H7 (cell line): ENCODE results near the gene ZNF579. TPM values are rescaled to one million over a fixed set of nuclear protein-coding genes. Genes with fewer than 3 reads are reported as not detected.
"Not testable (repeated sequence)": the region's sequence is repeated elsewhere in the genome, so short reads cannot be mapped to it uniquely, and the experiment has no call there.

Experiments used
- DNase-seq: peaks from one replicate; pipeline ENCODE4 v3.0.0; 2012
- H3K27me3 ChIP-seq: 2 replicates; pipeline ENCODE4 v1.6.0; 2011; ENCODE audit warnings: mild to moderate bottlenecking, low read length; ENCODE audit not compliant: control insufficient read depth, insufficient read depth
- H3K36me3 ChIP-seq: replicated peaks from 2 replicates; pipeline ENCODE4 v1.5.1; 2011; ENCODE audit warnings: low read length; ENCODE audit not compliant: control insufficient read depth, insufficient read depth
- H3K4me3 ChIP-seq: 2 replicates; pipeline ENCODE4 v1.5.1; 2011; ENCODE audit warnings: low read depth, mild to moderate bottlenecking, control low read depth, low read length, moderate library complexity; ENCODE audit not compliant: insufficient read depth
- total RNA-seq: library from RNA; depleted of rRNA; stranded (reverse); fragments of >200 nt; shearing (Covaris generic); gene quantifications from 2 replicates; pipeline ENCODE4 v1.2.3, GENCODE V29; 2014; rRNA removed

Gene ZNF579
- total RNA-seq, 1 experiment from 2014 or later: 17.2 TPM

GRCh38 chr19:55537741-55538111 lies 42.9 kb downstream of the ZNF579 start:
- Histone ChIP-seq H3K4me3 (no peak overlapping the region), H3K27me3 (no peaks in the 10 kb centered on the region), H3K36me3 (no peaks in the 10 kb centered on the region)
- peak; percentile 88 for DNase-seq

- Histone ChIP-seq H3K4me3 (no peak within 1 kb of the TSS), H3K27me3 (no peaks in the 10 kb centered on the region)
- DNase-seq: peak; percentile 99
Observed at GRCh38 chr19:55536951-55537740, 43.5 kb downstream of the ZNF579 start, which contains the start of gene SBK2. Gene SBK2, minus strand, starts transcription at chr19:55537133. Its CDS starts 839 bp downstream, at chr19:55536294.

GRCh38 chr19:55536366-55536765 lies 44.3 kb downstream of the ZNF579 start:
- Histone ChIP-seq H3K4me3 (no peak overlapping the region), H3K36me3 (no peaks in the 10 kb centered on the region), H3K27me3 (no peaks in the 10 kb centered on the region)
- peak; percentile 56 for DNase-seq

More at GRCh38 chr19:55536951-55537740, 43.5 kb downstream of the ZNF579 start, which contains the start of gene SBK2:
- no peaks in the 10 kb centered on the region for H3K36me3 ChIP-seq

- no peaks in the 10 kb centered on the region for H3K27me3 ChIP-seq
- no peak overlapping the region for H3K4me3 ChIP-seq
- no peaks in the 10 kb centered on the region for H3K36me3 ChIP-seq
- DNase-seq: no peak
Observed at GRCh38 chr19:55535965-55536350, 44.7 kb downstream of the ZNF579 start.

GRCh38 chr19:55535173-55535964 lies 45.3 kb downstream of the ZNF579 start:
- DNase-seq: no peak
- H3K4me3 ChIP-seq: no peak overlapping the region
- no peaks in the 10 kb centered on the region for H3K36me3 ChIP-seq

GRCh38 chr19:55534280-55534679 lies 46.4 kb downstream of the ZNF579 start:
- DNase-seq, H3K27me3 ChIP-seq, H3K4me3 ChIP-seq, H3K36me3 ChIP-seq: not testable (repeated sequence)

More at GRCh38 chr19:55535173-55535964, 45.3 kb downstream of the ZNF579 start:
- no peaks in the 10 kb centered on the region for H3K27me3 ChIP-seq

GRCh38 chr19:55530996-55531395 lies 49.7 kb downstream of the ZNF579 start:
- no peak for DNase-seq
- Histone ChIP-seq H3K36me3 (no peaks in the 10 kb centered on the region), H3K27me3 (no peaks in the 10 kb centered on the region), H3K4me3 (no peak overlapping the region)

- peak; percentile 67 for DNase-seq
- Histone ChIP-seq H3K36me3 (no peaks in the 10 kb centered on the region), H3K4me3 (no peak overlapping the region), H3K27me3 (no peaks in the 10 kb centered on the region)
Observed at GRCh38 chr19:55529636-55530234, 50.9 kb downstream of the ZNF579 start.

- Histone ChIP-seq H3K36me3 (no peaks in the 10 kb centered on the region), H3K4me3 (no peak overlapping the region), H3K27me3 (no peaks in the 10 kb centered on the region)
- peak; percentile 58 for DNase-seq
Observed at GRCh38 chr19:55528030-55528803, 52.4 kb downstream of the ZNF579 start.

GRCh38 chr19:55527197-55528029 lies 53.2 kb downstream of the ZNF579 start:
- no peak for DNase-seq
- Histone ChIP-seq H3K36me3 (no peaks in the 10 kb centered on the region), H3K27me3 (no peaks in the 10 kb centered on the region), H3K4me3 (no peak overlapping the region)

Other genes starting within 250 kb of the ZNF579 start
- 36.1 and 58.9 TPM in 2 replicates for gene KMT5C, start 241.0 kb downstream of the ZNF579 start, total RNA-seq
- gene COX6B2, start 226.1 kb downstream of the ZNF579 start, total RNA-seq: 0.17 and 0.30 TPM in 2 replicates
- not detected in 2 replicates for gene GARIN5B, start 217.6 kb downstream of the ZNF579 start, total RNA-seq
- 0.59 and 1.2 TPM in 2 replicates for gene IL11, start 210.4 kb downstream of the ZNF579 start, total RNA-seq
- gene TMEM190, start 204.0 kb downstream of the ZNF579 start, total RNA-seq: not detected in 2 replicates
- 1.0 TPM in 1 of 2 replicates, not detected in the other for gene TMEM238, start 196.6 kb downstream of the ZNF579 start, total RNA-seq
- gene RPL28, start 194.9 kb downstream of the ZNF579 start, total RNA-seq: 458 and 505 TPM in 2 replicates
- 369 and 380 TPM in 2 replicates for gene UBE2S, start 173.1 kb downstream of the ZNF579 start, total RNA-seq
- 0.04 and 0.07 TPM in 2 replicates for gene SHISA7, start 137.5 kb downstream of the ZNF579 start, total RNA-seq
- 178 and 185 TPM in 2 replicates for gene ISOC2, start 119.2 kb downstream of the ZNF579 start, total RNA-seq
- 1.6 and 3.7 TPM in 2 replicates for gene C19orf85, start 116.1 kb downstream of the ZNF579 start, total RNA-seq
- 5.8 and 8.1 TPM in 2 replicates for gene ZNF628, start 104.2 kb downstream of the ZNF579 start, total RNA-seq
- 56.0 and 71.2 TPM in 2 replicates for gene NAT14, start 95.7 kb downstream of the ZNF579 start, total RNA-seq
- gene SSC5D, start 92.4 kb downstream of the ZNF579 start, total RNA-seq: 0.48 and 0.87 TPM in 2 replicates
- 4.0 and 4.6 TPM in 2 replicates for gene SBK2, start 43.7 kb downstream of the ZNF579 start, total RNA-seq
- 0.17 and 2.4 TPM in 2 replicates for gene SBK3, start 35.3 kb downstream of the ZNF579 start, total RNA-seq
- gene FIZ1, start 18.7 kb upstream of the ZNF579 start, total RNA-seq: 4.3 and 4.7 TPM in 2 replicates
- 11.2 and 13.6 TPM in 2 replicates for gene ZNF524, start 19.4 kb upstream of the ZNF579 start, total RNA-seq
- 3.5 and 4.9 TPM in 2 replicates for gene ZNF865, start 24.8 kb upstream of the ZNF579 start, total RNA-seq
- 9.8 and 12.5 TPM in 2 replicates for gene ZNF784, start 43.7 kb upstream of the ZNF579 start, total RNA-seq
- 16.0 and 25.0 TPM in 2 replicates for gene ZNF580, start 60.2 kb upstream of the ZNF579 start, total RNA-seq
- 64.7 and 67.0 TPM in 2 replicates for gene ZNF581, start 62.8 kb upstream of the ZNF579 start, total RNA-seq
- gene CCDC106, start 67.4 kb upstream of the ZNF579 start, total RNA-seq: 13.2 and 14.4 TPM in 2 replicates
- 231 and 289 TPM in 2 replicates for gene U2AF2, start 74.2 kb upstream of the ZNF579 start, total RNA-seq
- 156 and 157 TPM in 2 replicates for gene EPN1, start 94.4 kb upstream of the ZNF579 start, total RNA-seq
- not detected in 2 replicates for gene NLRP9, start 157.6 kb upstream of the ZNF579 start, total RNA-seq
- not detected in 2 replicates for gene RFPL4A, start 178.2 kb upstream of the ZNF579 start, total RNA-seq
- gene RFPL4AL1, start 188.3 kb upstream of the ZNF579 start, total RNA-seq: not detected in 2 replicates